Sigmoid colon (tissue), 7 donors: ENCODE data around the gene SEC14L1. TPM values are rescaled to one million over a fixed set of nuclear protein-coding genes. Genes with fewer than 3 reads are reported as not detected.
A peak's percentile ranks its signal among the peaks of the same experiment; 100 is the strongest.

Source experiments
- DNase-seq: peaks from one replicate; pipeline ENCODE4 v3.0.0-alpha.2; 2019
- H3K27ac ChIP-seq, 4 donors: fragments of 200-600 bp; sonication (generic); one replicate each; pipeline ENCODE4 v1.5.1; 2016 to 2019; ENCODE audit warnings: mild to moderate bottlenecking in 1 of 4
- H3K27me3 ChIP-seq, 3 donors: fragments of 200-600 bp; sonication (generic); one replicate each; pipeline ENCODE4 v1.5.1; 2019; ENCODE audit warnings: mild to moderate bottlenecking in 1 of 3
- H3K36me3 ChIP-seq, 4 donors: fragments of 200-600 bp; sonication (generic); one replicate each; pipeline ENCODE4 v1.5.1; 2016 to 2019
- H3K4me1 ChIP-seq, 4 donors: fragments of 200-600 bp; sonication (generic); one replicate each; pipeline ENCODE4 v1.5.1; 2017 to 2019
- H3K4me3 ChIP-seq, 4 donors: fragments of 200-600 bp; sonication (generic); one replicate each; pipeline ENCODE4 v1.5.1; 2017 to 2019; ENCODE audit warnings: mild to moderate bottlenecking in 2 of 4, moderate library complexity in 1 of 4
- H3K9me3 ChIP-seq, 4 donors: fragments of 200-600 bp in 3 of 4; sonication (generic) in 3 of 4; one replicate each; pipeline versions ENCODE4 v1.5.1 to v1.6.1; 2013 to 2019
- EP300 ChIP-seq, 4 donors: sonication (generic); formaldehyde crosslinking; IDR thresholded peaks; one replicate each; pipeline ENCODE4 v1.6.1; 2017; ENCODE audit warnings: antibody characterized with exemption in 4 of 4
- POLR2A ChIP-seq, 2 donors: fragments of 450-650 bp; IDR thresholded peaks; one replicate each; pipeline ENCODE4 v1.6.1; 2016; ENCODE audit warnings: antibody characterized with exemption in 2 of 2, mild to moderate bottlenecking in 2 of 2, moderate library complexity in 2 of 2
- POLR2AphosphoS5 ChIP-seq, 4 donors: sonication (generic); formaldehyde crosslinking; IDR thresholded peaks; one replicate each; pipeline ENCODE4 v1.6.1; 2017; ENCODE audit warnings: antibody characterized with exemption in 4 of 4
- WGBS, 2 donors: extraction: QIAGEN DNeasy Blood & Tissue Kit; methylation state at CpG; one replicate each; pipeline ENCODE4 v1.1.7; 2013; 5-methylcytosine and 5-hydroxymethylcytosine counted together
- intact Hi-C: fragments of 100-400 bp; cut with DNase I; formaldehyde crosslinking; loops from one replicate; pipeline ENCODE4 v1.15.1; 2023
- polyA plus RNA-seq, 3 donors: library from polyadenylated mRNA; stranded (reverse); fragments of 200-250 nt; gene quantifications; one replicate each; pipeline ENCODE4 v1.2.3, GENCODE V29; 2013
- total RNA-seq, 4 donors: library from RNA; depleted of rRNA; stranded (reverse); fragments of >200 nt; gene quantifications; one replicate each; pipeline ENCODE4 v1.1.0, GENCODE V29; 2016
- TF ChIP-seq, protein P1 (sequence below), 4 experiments: fragments of 450-650 bp in 3 of 4; fragments of 200-600 bp in 1 of 4; IDR thresholded peaks; one replicate each; pipeline ENCODE4 v1.5.1; 2016 to 2019; ENCODE audit warnings: antibody characterized with exemption in 4 of 4, mild to moderate bottlenecking in 3 of 4, moderate library complexity in 2 of 4
- donor health status: healthy with polysubstance abuse.
- donor health status: Bipolar disorder and iron deficiency.
- donor health status: healthy.

Gene SEC14L1
- total and polyA plus RNA-seq, 7 donors, result 9.6 to 39.9 (median 20.1) TPM

DNA sequence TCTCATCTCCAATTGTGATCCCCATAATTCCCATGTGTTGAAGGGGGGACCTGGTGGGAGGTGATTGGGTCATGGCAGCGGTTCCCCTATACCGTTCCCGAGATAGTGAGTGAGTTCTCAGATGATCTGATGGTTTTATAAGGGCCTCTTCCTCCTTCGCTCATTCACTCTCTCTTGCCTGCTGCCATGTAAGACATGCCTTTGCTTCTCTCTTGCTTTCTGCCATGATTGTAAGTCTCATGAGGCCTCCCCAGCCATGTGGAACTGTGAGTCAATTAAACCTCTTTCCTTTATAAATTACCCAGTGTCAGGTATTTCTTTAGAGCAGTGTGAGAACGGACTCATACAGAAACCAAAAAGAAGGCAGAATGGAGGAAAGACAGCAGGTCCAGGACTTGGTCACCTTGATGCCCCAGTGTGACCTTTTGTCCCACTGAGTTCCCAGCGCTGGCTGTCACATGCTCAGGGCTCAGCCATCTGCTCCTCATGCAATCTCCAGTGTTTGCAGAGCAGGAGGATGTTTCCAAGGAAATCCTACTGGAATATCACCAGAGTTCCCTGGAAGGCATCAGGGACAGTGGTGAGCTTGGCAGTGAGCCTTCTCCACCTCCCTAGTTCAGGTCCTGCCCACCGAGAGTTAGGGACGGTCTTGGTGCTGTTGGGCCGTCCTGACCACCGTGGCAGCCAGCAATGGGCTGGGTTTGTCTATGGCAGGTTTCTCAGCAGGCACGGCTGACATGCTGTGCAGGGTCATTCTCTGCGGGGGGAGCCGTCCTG is 96.7 kb downstream of the SEC14L1 start:
- Histone ChIP-seq H3K4me3 (no peak overlapping the region), H3K36me3 (no peaks in the 10 kb centered on the region), H3K9me3 (no peaks in the 10 kb centered on the region), H3K27ac (no peak overlapping the region), H3K27me3 (no peaks in the 10 kb centered on the region), H3K4me1 (peaks cover 0 to 20% (median 12%) of the 10 kb centered on the region in 4 donors)
- TF ChIP-seq, protein P1, sequence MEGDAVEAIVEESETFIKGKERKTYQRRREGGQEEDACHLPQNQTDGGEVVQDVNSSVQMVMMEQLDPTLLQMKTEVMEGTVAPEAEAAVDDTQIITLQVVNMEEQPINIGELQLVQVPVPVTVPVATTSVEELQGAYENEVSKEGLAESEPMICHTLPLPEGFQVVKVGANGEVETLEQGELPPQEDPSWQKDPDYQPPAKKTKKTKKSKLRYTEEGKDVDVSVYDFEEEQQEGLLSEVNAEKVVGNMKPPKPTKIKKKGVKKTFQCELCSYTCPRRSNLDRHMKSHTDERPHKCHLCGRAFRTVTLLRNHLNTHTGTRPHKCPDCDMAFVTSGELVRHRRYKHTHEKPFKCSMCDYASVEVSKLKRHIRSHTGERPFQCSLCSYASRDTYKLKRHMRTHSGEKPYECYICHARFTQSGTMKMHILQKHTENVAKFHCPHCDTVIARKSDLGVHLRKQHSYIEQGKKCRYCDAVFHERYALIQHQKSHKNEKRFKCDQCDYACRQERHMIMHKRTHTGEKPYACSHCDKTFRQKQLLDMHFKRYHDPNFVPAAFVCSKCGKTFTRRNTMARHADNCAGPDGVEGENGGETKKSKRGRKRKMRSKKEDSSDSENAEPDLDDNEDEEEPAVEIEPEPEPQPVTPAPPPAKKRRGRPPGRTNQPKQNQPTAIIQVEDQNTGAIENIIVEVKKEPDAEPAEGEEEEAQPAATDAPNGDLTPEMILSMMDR (IDR thresholded peaks at IDR 0.05), result no peak
- no peak for TF ChIP-seq POLR2AphosphoS5 (IDR thresholded peaks at IDR 0.05)
- no peak for TF ChIP-seq EP300 (IDR thresholded peaks at IDR 0.05)
- no peak for TF ChIP-seq POLR2A (IDR thresholded peaks at IDR 0.05)
- intact Hi-C loops, result no loop called here
- WGBS, 2 donors, result 93 to 95% methylated on average over 13 of the region's 13 CpGs
- no peak for DNase-seq

DNA sequence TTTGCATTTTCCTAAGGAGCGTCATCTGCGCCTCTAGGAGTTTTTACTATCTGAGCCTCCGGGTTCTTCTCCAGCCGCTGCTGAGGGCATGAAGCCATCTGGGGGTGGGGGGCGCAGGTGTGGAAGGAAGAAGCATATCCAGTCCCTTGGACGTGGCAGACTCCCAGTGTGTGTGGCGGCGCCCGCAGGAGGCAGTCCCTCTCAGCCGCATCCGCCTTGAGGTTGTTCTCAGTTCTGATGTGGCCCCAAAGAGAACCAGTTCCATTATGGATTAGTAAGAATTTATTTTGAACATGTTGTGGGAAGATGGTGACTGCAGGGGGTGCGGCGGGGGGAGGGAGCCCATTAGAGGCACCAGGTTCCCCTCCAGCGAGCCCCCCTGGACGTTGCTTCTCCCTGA is 100.2 kb downstream of the SEC14L1 start:
- Histone ChIP-seq H3K9me3 (no peaks in the 10 kb centered on the region), H3K4me3 (no peak overlapping the region), H3K27me3 (no peaks in the 10 kb centered on the region), H3K4me1 (peaks cover 0 to 2% (median 0%) of the 10 kb centered on the region in 4 donors), H3K27ac (no peak overlapping the region), H3K36me3 (no peaks in the 10 kb centered on the region)
- WGBS, 2 donors, result 95% methylated on average over 15 of the region's 15 CpGs
- TF ChIP-seq EP300 (IDR thresholded peaks at IDR 0.05), result no peak
- intact Hi-C loops, result no loop called here
- DNase-seq, result no peak

DNA sequence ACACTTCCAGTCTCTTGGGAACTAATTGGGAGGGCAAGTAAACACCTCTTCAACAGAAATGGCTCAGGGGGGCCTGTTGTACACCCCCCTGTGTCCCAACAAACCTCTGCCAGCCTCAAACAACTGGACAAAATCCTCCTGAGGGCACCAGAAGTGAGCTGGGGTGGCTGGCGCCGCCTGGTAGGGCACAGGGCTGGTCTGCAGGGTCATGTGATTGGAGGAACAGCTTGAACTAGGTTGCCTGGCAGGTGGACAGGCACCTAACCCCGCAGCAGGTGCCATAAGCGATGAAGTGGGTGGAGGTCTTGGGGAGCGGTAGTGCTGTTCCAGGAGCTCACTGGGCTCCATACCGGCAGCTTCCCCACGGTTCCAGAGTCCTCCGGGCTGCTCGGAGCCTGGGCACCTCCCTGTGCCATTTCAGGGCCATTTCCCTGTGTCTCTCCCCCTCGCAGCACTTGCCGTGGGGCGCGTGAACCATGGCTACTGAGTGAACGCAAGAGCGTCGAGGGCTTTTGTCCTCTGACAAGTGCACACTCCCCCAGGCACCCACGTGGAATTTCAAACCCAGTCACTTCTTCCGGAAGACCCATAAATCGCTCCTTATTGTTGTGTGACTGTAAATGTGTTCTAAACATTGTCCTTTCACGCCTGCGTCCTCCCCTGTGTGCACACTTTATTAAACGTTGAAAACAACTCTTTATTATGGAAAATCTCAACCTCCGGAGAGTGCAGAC is 101.5 kb downstream of the SEC14L1 start:
- Histone ChIP-seq H3K36me3 (no peaks in the 10 kb centered on the region), H3K27ac (peak overlapping the region in 1 of 4 donors; percentile 6), H3K4me1 (peaks cover 0 to 10% (median 9%) of the 10 kb centered on the region in 4 donors), H3K9me3 (no peaks in the 10 kb centered on the region), H3K4me3 (no peak overlapping the region), H3K27me3 (peaks cover 0 to 3% (median 0%) of the 10 kb centered on the region in 3 donors)
- intact Hi-C loops, result no loop called here
- DNase-seq, result no peak
- TF ChIP-seq EP300 (IDR thresholded peaks at IDR 0.05) (no peak), POLR2A (IDR thresholded peaks at IDR 0.05) (no peak), POLR2AphosphoS5 (IDR thresholded peaks at IDR 0.05) (no peak)
- TF ChIP-seq, protein P1 (IDR thresholded peaks at IDR 0.05), result no peak
- WGBS, 2 donors, result 26 to 69% methylated on average over 23 of the region's 23 CpGs

DNA sequence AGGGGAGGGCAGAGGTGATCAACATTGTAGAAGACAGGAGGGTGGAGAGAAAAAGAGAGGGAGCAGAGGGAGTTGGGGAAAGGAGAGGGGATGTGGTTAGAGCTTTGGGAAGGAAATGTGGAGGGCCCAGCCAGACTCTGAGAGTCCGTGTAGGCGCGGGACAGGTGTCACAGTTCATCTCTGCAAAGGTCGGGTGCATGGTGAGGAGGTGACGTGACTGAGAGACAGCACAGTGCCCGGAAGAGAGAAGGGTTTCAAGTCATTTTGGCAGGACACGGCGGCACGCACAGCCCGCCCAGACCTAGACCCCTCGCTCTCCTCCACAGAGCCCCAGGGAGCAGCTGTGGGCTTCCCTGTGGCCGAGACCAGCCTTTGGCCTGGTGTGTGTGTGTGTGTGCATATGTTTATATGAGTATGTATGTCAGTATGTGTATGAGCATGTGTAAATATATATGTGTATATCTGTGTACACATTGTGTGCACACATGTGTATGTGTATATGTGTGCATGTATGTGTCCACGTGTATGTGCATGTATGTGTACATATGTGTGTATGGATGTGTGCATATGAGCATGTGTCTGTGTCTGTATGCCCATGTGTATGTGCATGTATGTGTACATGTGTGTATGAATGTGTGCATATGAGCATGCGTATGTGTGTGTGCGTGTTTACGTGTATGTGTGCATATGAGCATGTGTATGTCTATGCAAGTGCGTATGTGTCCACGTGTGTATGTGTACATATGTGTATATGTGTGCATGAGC is 104.6 kb downstream of the SEC14L1 start:
- H3K9me3 ChIP-seq, result no peaks in the 10 kb centered on the region
- H3K27me3 ChIP-seq, result peaks cover 0 to 7% (median 0%) of the 10 kb centered on the region in 3 donors
- no peak overlapping the region for H3K4me3 ChIP-seq
- no peak overlapping the region for H3K27ac ChIP-seq
- H3K36me3 ChIP-seq, result no peaks in the 10 kb centered on the region
- TF ChIP-seq POLR2A (IDR thresholded peaks at IDR 0.05) (no peak), POLR2AphosphoS5 (IDR thresholded peaks at IDR 0.05) (no peak)
- TF ChIP-seq, protein P1 (IDR thresholded peaks at IDR 0.05), result no peak
- peaks cover 0 to 13% (median 12%) of the 10 kb centered on the region in 4 donors for H3K4me1 ChIP-seq
- DNase-seq, result no peak
- intact Hi-C loops, result loop anchor here (5.0 kb wide), 2 partner anchors 33 to 103 kb away; partner anchors contain the start of gene SEC14L1
- 71 to 84% methylated on average over 18 of the region's 18 CpGs for WGBS, 2 donors
